A549 (cell line): Measurements from ENCODE around the gene SURF1. TPM values are rescaled to one million over a fixed set of nuclear protein-coding genes. Genes with fewer than 3 reads are reported as not detected.

Experiments used
- ATAC-seq, 2 experiments: fragments of 200-7000 bp in 1 of 2; fragments of >200 bp in 1 of 2; cut with Nextera tagmentation in 1 of 2; cut with Tn5 transposase in 1 of 2; 3 replicates each; pipeline versions ENCODE4 v1.8.0 to v1.9.1; 2018 to 2020; ENCODE audit warnings: mild to moderate bottlenecking in 1 of 2, moderate library complexity in 1 of 2
- CTCF ChIA-PET: fragments of 300-600 bp; sonication (Branson Sonifier 250); formaldehyde crosslinking; extraction: SDS; loops from one replicate; lab custom pipeline; 2021; ENCODE audit warnings: antibody characterized with exemption, inconsistent platforms; lab: Yijun Ruan, JAX
- POLR2A ChIA-PET: fragments of 350-600 bp; formaldehyde crosslinking; extraction: SDS; loops from one replicate; lab custom pipeline; 2021; ENCODE audit warnings: antibody characterized with exemption, inconsistent platforms; lab: Yijun Ruan, JAX
- DNase-seq, 2 experiments: peaks; one replicate each; pipeline versions ENCODE4 v3.0.0 to v3.0.0-alpha.2; 2011 to 2016; ENCODE audit warnings: low read depth in 1 of 2, low spot score in 1 of 2
- FAIRE-seq: peaks from 2 replicates; lab custom pipeline; 2011; peaks lifted over from hg19 to GRCh38; lab: Jason Lieb, UNC
- H3K27ac ChIP-seq, 2 experiments: fragments of >200 bp; sonication (Bioruptor Twin); formaldehyde crosslinking; 3 replicates each; pipeline ENCODE4 v1.5.1; 2016 to 2017
- H3K4me1 ChIP-seq: fragments of >200 bp; sonication (Bioruptor Twin); formaldehyde crosslinking; 3 replicates; pipeline ENCODE4 v1.6.1; 2016
- H3K4me2 ChIP-seq: fragments of >200 bp; sonication (Bioruptor Twin); formaldehyde crosslinking; 3 replicates; pipeline ENCODE4 v1.6.1; 2016
- H3K4me3 ChIP-seq: fragments of >200 bp; sonication (Bioruptor Twin); formaldehyde crosslinking; 3 replicates; pipeline ENCODE4 v1.5.1; 2016
- H3K9me3 ChIP-seq: fragments of >200 bp; sonication (Bioruptor Twin); formaldehyde crosslinking; 3 replicates; pipeline ENCODE4 v1.6.1; 2016
- CBX8 ChIP-seq: fragments of 200-600 bp; sonication (generic); IDR thresholded peaks from 2 replicates; pipeline ENCODE4 v1.6.1; 2016
- CEBPB ChIP-seq, 2 experiments: fragments of >200 bp in 1 of 2; sonication (Bioruptor Twin) in 1 of 2; formaldehyde crosslinking in 1 of 2; IDR thresholded peaks; 2 replicates each; pipeline ENCODE4 v1.6.1; 2012 to 2016
- E2F6 ChIP-seq: IDR thresholded peaks from 2 replicates; pipeline ENCODE4 v1.6.1; 2012; ENCODE audit warnings: low read depth, borderline replicate concordance
- FOSL2 ChIP-seq, 2 experiments: fragments of 450-650 bp in 1 of 2; fragments of >200 bp in 1 of 2; sonication (Bioruptor Twin) in 1 of 2; formaldehyde crosslinking; IDR thresholded peaks; 2 replicates each; pipeline versions ENCODE4 v1.5.0 to v1.6.1; 2016 to 2020; ENCODE audit warnings: mild to moderate bottlenecking in 1 of 2, moderate library complexity in 1 of 2
- FOXS1 ChIP-seq: fragments of 250-450 bp; sonication (Bioruptor Pico); IDR thresholded peaks from 2 replicates; pipeline ENCODE4 v1.5.0; 2020; ENCODE audit warnings: mild to moderate bottlenecking, moderate library complexity
- GATA3 ChIP-seq: IDR thresholded peaks from 2 replicates; pipeline ENCODE4 v1.6.1; 2012; ENCODE audit warnings: borderline replicate concordance
- HES2 ChIP-seq: fragments of >200 bp; sonication (Bioruptor Twin); formaldehyde crosslinking; IDR thresholded peaks from 2 replicates; pipeline ENCODE4 v1.6.1; 2016
- JUN ChIP-seq, 2 experiments: fragments of >200 bp; sonication (Bioruptor Twin); formaldehyde crosslinking; IDR thresholded peaks; 2 replicates in 1 of 2; 3 replicates in 1 of 2; pipeline ENCODE4 v1.6.1; 2016 to 2017
- JUNB ChIP-seq: fragments of >200 bp; sonication (Bioruptor Twin); formaldehyde crosslinking; IDR thresholded peaks from 2 replicates; pipeline ENCODE4 v1.6.1; 2016
- KDM1A ChIP-seq: fragments of 200-600 bp; sonication (generic); IDR thresholded peaks from 2 replicates; pipeline ENCODE4 v1.6.1; 2016; ENCODE audit warnings: low read depth, mild to moderate bottlenecking
- MAFK ChIP-seq: fragments of 450-650 bp; IDR thresholded peaks from 2 replicates; pipeline ENCODE4 v1.6.1; 2014; ENCODE audit not compliant: partially characterized antibody
- NR3C1 ChIP-seq: fragments of >200 bp; sonication (Bioruptor Twin); formaldehyde crosslinking; IDR thresholded peaks from 3 replicates; pipeline ENCODE4 v1.6.1; 2017
- POLR2AphosphoS2 ChIP-seq: conservative IDR thresholded peaks from 2 replicates; pipeline ENCODE4 v1.6.1; 2012; ENCODE audit warnings: low read length, improper control_type of control experiment, inconsistent platforms
- RAD21 ChIP-seq, 2 experiments: fragments of >200 bp in 1 of 2; sonication (Bioruptor Twin) in 1 of 2; formaldehyde crosslinking in 1 of 2; IDR thresholded peaks in 1 of 2; conservative IDR thresholded peaks in 1 of 2; 2 replicates in 1 of 2; 3 replicates in 1 of 2; pipeline ENCODE4 v1.6.1; 2012 to 2018; ENCODE audit warnings: inconsistent platforms in 1 of 2
- RARB ChIP-seq: fragments of 250-450 bp; sonication (Bioruptor Pico); IDR thresholded peaks from 2 replicates; pipeline ENCODE4 v1.8.0; 2021; ENCODE audit warnings: mild to moderate bottlenecking, moderate library complexity
- SREBF2 ChIP-seq: fragments of 450-650 bp; IDR thresholded peaks from 2 replicates; pipeline ENCODE4 v1.6.1; 2014; ENCODE audit warnings: mild to moderate bottlenecking, moderate library complexity
- TP53 ChIP-seq: fragments of 250-450 bp; sonication (Bioruptor Pico); IDR thresholded peaks from 2 replicates; pipeline ENCODE4 v1.5.0; 2021; ENCODE audit warnings: mild to moderate bottlenecking, moderate library complexity
- ZC3H11A ChIP-seq: fragments of 450-650 bp; IDR thresholded peaks from 2 replicates; pipeline ENCODE4 v1.6.1; 2014; ENCODE audit warnings: antibody characterized with exemption, mild to moderate bottlenecking
- WGBS: methylation state at CpG from one replicate; pipeline ENCODE4 v1.1.6; 2017; ENCODE audit errors: missing lambda C conversion rate; 5-methylcytosine and 5-hydroxymethylcytosine counted together
- polyA plus RNA-seq, 4 experiments: library from polyadenylated mRNA; depleted of rRNA in 3 of 4; stranded (reverse); fragments of >200 nt; fragmentation: RNase III in 1 of 4; extraction: RNeasy Plus Mini Kit Qiagen cat#74134 plus additional on column Dnase treatment in 1 of 4; gene quantifications; 2 replicates in 3 of 4; 3 replicates in 1 of 4; pipeline ENCODE4 v1.2.3, GENCODE V29; 2011 to 2017
- TF ChIP-seq, protein P1 (sequence below): fragments of 250-450 bp; sonication (Bioruptor Pico); IDR thresholded peaks from 2 replicates; pipeline ENCODE4 v1.5.0; 2020; ENCODE audit warnings: low read depth, mild to moderate bottlenecking, moderate library complexity
- TF ChIP-seq, protein P2 (sequence below): fragments of 200-600 bp; sonication (generic); IDR thresholded peaks from 2 replicates; pipeline ENCODE4 v1.6.1; 2016; ENCODE audit warnings: antibody characterized with exemption, mild to moderate bottlenecking, moderate library complexity
- TF ChIP-seq, protein P3 (sequence below): fragments of 150-350 bp; IDR thresholded peaks from 2 replicates; pipeline ENCODE4 v1.6.1; 2014; ENCODE audit warnings: low read depth, mild to moderate bottlenecking, low read length

Gene SURF1
- polyA plus RNA-seq, 2 of the 4 experiments (the other 2 are of a cell fraction): 28.6 to 47.5 TPM

DNA sequence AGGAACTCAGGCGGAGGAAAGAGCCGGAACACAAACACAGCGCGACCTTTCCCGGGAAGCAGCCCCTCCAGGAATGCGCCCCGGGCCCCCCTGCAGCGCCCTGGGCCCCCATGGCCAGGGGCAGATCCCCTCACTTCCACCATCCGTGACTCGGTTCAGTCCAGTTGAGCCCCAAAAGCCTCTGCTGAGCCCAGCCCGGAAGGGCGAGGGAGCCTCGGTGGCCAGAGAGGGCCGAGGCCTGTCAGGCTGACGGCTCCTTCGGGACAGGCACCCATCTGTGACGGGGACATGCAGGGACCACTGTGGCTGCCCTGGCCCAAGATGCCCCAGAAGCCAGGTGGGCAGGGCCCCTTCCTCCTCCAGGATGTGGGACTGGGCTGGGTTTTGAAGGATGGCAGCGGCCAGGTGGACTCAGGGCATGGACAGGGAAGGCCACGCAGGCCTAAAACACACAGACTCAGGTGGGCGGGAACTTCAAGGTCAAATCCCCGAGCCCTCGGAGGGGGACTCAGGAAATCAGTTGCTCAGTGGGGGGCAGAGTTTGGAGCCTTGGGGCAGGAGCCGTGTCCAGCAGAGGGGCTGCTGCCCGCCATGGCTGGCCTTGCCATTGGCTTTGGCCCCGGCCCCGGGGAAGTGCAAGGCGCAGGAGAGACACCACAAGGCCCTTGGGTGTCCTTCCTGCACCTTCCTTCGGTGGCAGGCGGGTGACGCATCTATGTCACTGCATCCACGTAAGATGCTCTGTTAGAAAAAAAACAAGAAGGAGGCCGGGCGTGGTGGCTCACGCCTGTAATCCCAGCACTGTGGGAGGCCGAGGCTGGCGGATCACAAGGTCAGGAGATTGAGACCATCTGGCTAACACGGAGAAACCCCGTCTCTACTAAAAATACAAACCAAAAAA lies 51.6 kb downstream of the SURF1 start:
- no peak for DNase-seq
- ChIA-PET CTCF (interaction anchor here (1.4 kb wide), 1 partner anchor 22 kb away, joined by 3 read pairs; no protein-coding TSS in a partner anchor), POLR2A (no interaction called here)
- Histone ChIP-seq H3K9me3 (peaks cover 6% of the 10 kb centered on the region; the same call in 1 of the 3 replicates), H3K4me1 (no peaks in the 10 kb centered on the region), H3K4me3 (no peak overlapping the region), H3K27ac (no peak overlapping the region), H3K4me2 (no peak overlapping the region)
- no peak for TF ChIP-seq FOSL2 (IDR thresholded peaks at IDR 0.05)
- no peak for TF ChIP-seq FOSL2 (CRISPR knock-in tag; IDR thresholded peaks at IDR 0.05)
- no peak for TF ChIP-seq E2F6
- TF ChIP-seq SREBF2: no peak
- no peak for TF ChIP-seq RAD21 (conservative IDR thresholded peaks at IDR 0.05 in 1 of 2, IDR thresholded peaks at IDR 0.05 in 1 of 2)
- TF ChIP-seq, protein P1, sequence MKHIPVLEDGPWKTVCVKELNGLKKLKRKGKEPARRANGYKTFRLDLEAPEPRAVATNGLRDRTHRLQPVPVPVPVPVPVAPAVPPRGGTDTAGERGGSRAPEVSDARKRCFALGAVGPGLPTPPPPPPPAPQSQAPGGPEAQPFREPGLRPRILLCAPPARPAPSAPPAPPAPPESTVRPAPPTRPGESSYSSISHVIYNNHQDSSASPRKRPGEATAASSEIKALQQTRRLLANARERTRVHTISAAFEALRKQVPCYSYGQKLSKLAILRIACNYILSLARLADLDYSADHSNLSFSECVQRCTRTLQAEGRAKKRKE: no peak
- no peak for TF ChIP-seq JUN (IDR thresholded peaks at IDR 0.05)
- WGBS: 83% methylated on average over 32 of the region's 38 CpGs
- ATAC-seq: no peak
- FAIRE-seq: no peak

DNA sequence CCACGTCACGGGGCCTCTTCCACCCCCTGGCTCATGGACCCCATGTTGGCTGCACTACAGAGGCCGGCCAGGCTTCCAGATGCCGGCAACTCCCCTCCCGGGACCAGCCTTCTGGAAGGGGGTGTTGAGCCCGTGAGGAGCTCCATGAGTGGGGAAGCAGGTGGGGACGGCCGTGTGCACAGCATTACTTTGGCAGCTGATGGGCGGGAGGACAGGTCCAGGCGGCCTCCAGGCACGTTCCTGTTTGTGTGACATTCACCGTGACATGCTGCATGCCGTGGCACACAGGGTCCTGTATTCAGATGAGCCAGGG lies 52.2 kb downstream of the SURF1 start:
- POLR2A ChIA-PET: no interaction called here
- no peak overlapping the region for H3K4me2 ChIP-seq
- 0 out of 3 replicates have a peak, but pooled peaks cover under 1% of the 10 kb centered on the region for H3K9me3 ChIP-seq
- TF ChIP-seq CEBPB (IDR thresholded peaks at IDR 0.05) (no peak), RARB (no peak), JUNB (no peak), MAFK (no peak)
- H3K4me3 ChIP-seq: no peak overlapping the region
- H3K4me1 ChIP-seq: no peaks in the 10 kb centered on the region
- ATAC-seq (no peak), DNase-seq (no peak), FAIRE-seq (no peak)
- no peak overlapping the region for H3K27ac ChIP-seq
- 65% methylated on average over 9 of the region's 13 CpGs for WGBS
- CTCF ChIA-PET: interaction anchor here (1.2 to 1.4 kb wide), 3 partner anchors 22 to 118 kb away, joined by 3 to 5 read pairs (median 3); no protein-coding TSS in a partner anchor

DNA sequence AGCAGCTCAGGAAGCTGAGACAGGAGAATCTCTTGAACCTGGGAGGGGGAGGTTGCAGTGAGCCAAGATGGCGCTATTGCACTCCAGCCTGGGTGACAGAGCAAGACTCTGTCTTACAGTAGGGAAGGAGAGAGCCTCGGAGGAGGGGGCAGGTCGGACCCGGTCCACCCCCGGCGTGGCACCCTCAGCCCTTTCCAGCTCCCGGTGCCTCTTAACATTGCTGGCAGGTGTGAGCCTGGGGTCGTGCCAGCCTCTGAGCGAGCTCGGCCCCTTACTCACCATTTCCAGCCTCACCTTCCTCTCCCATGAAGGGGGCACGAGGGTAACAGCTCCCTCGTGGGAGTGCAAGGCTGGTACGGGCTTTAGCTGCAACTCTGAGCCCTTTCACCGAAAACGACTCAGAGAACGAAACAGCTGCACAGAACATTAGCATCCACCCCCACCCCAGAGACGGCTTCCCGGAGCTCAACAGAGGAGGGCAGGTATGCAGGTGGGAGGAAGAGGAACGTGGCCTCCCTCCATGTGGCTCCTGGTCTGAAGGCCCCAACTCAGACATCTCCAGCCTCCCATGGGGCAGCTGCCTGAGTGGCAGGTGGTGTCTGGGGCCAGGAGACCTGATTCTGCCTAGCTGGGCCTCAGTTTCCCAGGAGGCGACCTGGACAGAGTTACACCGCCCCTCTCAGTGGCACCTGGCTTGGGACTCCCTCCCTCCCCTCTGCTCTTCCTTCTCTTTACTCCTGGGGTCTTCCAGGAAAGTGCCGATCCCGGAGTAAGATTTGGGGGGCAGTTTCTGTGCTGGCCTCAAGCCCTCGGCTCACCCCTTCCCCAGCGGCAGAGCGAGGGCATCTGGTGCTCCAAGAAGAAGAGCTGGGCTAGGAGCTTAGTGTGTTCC lies 52.8 kb downstream of the SURF1 start:
- Histone ChIP-seq H3K4me3 (no peak overlapping the region), H3K27ac (no peak overlapping the region), H3K4me1 (no peaks in the 10 kb centered on the region), H3K9me3 (no peaks in the 10 kb centered on the region), H3K4me2 (no peak overlapping the region)
- ATAC-seq (no peak), DNase-seq (no peak), FAIRE-seq (no peak)
- ChIA-PET POLR2A (no interaction called here), CTCF (interaction anchor here (1.2 to 1.4 kb wide), 3 partner anchors 21 to 118 kb away, joined by 3 to 5 read pairs (median 3); no protein-coding TSS in a partner anchor)
- TF ChIP-seq FOXS1 (CRISPR knock-in tag) (no peak), TP53 (CRISPR knock-in tag) (no peak), NR3C1 (no peak), POLR2AphosphoS2 (no peak), ZC3H11A (no peak), KDM1A (no peak), GATA3 (no peak), HES2 (no peak), CBX8 (no peak)
- TF ChIP-seq, protein P2, sequence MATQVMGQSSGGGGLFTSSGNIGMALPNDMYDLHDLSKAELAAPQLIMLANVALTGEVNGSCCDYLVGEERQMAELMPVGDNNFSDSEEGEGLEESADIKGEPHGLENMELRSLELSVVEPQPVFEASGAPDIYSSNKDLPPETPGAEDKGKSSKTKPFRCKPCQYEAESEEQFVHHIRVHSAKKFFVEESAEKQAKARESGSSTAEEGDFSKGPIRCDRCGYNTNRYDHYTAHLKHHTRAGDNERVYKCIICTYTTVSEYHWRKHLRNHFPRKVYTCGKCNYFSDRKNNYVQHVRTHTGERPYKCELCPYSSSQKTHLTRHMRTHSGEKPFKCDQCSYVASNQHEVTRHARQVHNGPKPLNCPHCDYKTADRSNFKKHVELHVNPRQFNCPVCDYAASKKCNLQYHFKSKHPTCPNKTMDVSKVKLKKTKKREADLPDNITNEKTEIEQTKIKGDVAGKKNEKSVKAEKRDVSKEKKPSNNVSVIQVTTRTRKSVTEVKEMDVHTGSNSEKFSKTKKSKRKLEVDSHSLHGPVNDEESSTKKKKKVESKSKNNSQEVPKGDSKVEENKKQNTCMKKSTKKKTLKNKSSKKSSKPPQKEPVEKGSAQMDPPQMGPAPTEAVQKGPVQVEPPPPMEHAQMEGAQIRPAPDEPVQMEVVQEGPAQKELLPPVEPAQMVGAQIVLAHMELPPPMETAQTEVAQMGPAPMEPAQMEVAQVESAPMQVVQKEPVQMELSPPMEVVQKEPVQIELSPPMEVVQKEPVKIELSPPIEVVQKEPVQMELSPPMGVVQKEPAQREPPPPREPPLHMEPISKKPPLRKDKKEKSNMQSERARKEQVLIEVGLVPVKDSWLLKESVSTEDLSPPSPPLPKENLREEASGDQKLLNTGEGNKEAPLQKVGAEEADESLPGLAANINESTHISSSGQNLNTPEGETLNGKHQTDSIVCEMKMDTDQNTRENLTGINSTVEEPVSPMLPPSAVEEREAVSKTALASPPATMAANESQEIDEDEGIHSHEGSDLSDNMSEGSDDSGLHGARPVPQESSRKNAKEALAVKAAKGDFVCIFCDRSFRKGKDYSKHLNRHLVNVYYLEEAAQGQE: no peak
- TF ChIP-seq, protein P3, sequence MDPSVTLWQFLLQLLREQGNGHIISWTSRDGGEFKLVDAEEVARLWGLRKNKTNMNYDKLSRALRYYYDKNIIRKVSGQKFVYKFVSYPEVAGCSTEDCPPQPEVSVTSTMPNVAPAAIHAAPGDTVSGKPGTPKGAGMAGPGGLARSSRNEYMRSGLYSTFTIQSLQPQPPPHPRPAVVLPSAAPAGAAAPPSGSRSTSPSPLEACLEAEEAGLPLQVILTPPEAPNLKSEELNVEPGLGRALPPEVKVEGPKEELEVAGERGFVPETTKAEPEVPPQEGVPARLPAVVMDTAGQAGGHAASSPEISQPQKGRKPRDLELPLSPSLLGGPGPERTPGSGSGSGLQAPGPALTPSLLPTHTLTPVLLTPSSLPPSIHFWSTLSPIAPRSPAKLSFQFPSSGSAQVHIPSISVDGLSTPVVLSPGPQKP: no peak
- WGBS: 64% methylated on average over 19 of the region's 26 CpGs
